Anterior cingulate cortex (tissue), 58 donors: ENCODE results near the gene TM4SF20.
A peak's percentile ranks its signal among the peaks of the same experiment; 100 is the strongest.

ENCODE experiments used
- DNase-seq, 58 donors: peaks; one replicate each; lab custom pipeline; 2025; lab: John Stamatoyannopoulos, UW

Gene TM4SF20

GRCh38 chr2:227370092-227370491 lies 9.0 kb downstream of the TM4SF20 start:
- no peak for DNase-seq

GRCh38 chr2:227368574-227368973 lies 10.5 kb downstream of the TM4SF20 start:
- no peak for DNase-seq

- DNase-seq: no peak
Observed at GRCh38 chr2:227367427-227367795, 11.7 kb downstream of the TM4SF20 start.

- DNase-seq: peak in 4 of 58 donors; percentile 9 to 18 (median 16)
Observed at GRCh38 chr2:227366769-227367426, 12.2 kb downstream of the TM4SF20 start.

- no peak for DNase-seq
Observed at GRCh38 chr2:227365833-227366232, 13.3 kb downstream of the TM4SF20 start.

GRCh38 chr2:227364585-227365263 lies 14.4 kb downstream of the TM4SF20 start:
- DNase-seq: peak in 6 of 58 donors; percentile 5 to 25 (median 19)

- DNase-seq: no peak
Observed at GRCh38 chr2:227363756-227364155, 15.3 kb downstream of the TM4SF20 start.

GRCh38 chr2:227360351-227360750 lies 18.8 kb downstream of the TM4SF20 start:
- no peak for DNase-seq

GRCh38 chr2:227351639-227352038 lies 27.5 kb downstream of the TM4SF20 start:
- no peak for DNase-seq

- no peak for DNase-seq
Observed at GRCh38 chr2:227349989-227350612, 29.0 kb downstream of the TM4SF20 start.

- no peak for DNase-seq
Observed at GRCh38 chr2:227348324-227348723, 30.8 kb downstream of the TM4SF20 start.

- no peak for DNase-seq
Observed at GRCh38 chr2:227347117-227347516, 32.0 kb downstream of the TM4SF20 start.

- DNase-seq: no peak
Observed at GRCh38 chr2:227344231-227344630, 34.9 kb downstream of the TM4SF20 start.

- DNase-seq: no peak
Observed at GRCh38 chr2:227341553-227341952, 37.6 kb downstream of the TM4SF20 start.

- DNase-seq: peak in 13 of 58 donors; percentile 5 to 64 (median 12)
Observed at GRCh38 chr2:227340106-227340505, 39.0 kb downstream of the TM4SF20 start.

- DNase-seq: no peak
Observed at GRCh38 chr2:227339098-227339599, 40.0 kb downstream of the TM4SF20 start.

- no peak for DNase-seq
Observed at GRCh38 chr2:227337442-227337841, 41.7 kb downstream of the TM4SF20 start.

GRCh38 chr2:227335713-227336112 lies 43.4 kb downstream of the TM4SF20 start:
- peak in 2 of 58 donors; percentile 22 to 54 for DNase-seq

GRCh38 chr2:227326783-227327182 lies 52.3 kb downstream of the TM4SF20 start:
- no peak for DNase-seq

- DNase-seq: peak in 30 of 58 donors; percentile 3 to 66 (median 38)
Observed at GRCh38 chr2:227325839-227326195, 53.3 kb downstream of the TM4SF20 start.

- peak; percentile 50 to 94 (median 88) for DNase-seq
Observed at GRCh38 chr2:227324995-227325838, 53.9 kb downstream of the TM4SF20 start, which contains the start of gene MFF. Gene MFF (plus strand): TSS chr2:227325251. CDS start chr2:227330666, 5,415 bp downstream.
